WTC11 (cell line): Measurements from ENCODE around the gene DLG1. TPM values are rescaled to one million over a fixed set of nuclear protein-coding genes. Genes with fewer than 3 reads are reported as not detected.

ENCODE experiments used
- ATAC-seq: fragments of 200-7000 bp; cut with Tn5 transposase; 2 replicates; pipeline ENCODE4 v1.10.0; 2021; ENCODE audit warnings: mild to moderate bottlenecking, moderate library complexity
- CTCF ChIA-PET: fragments of 300-600 bp; sonication (Branson Sonifier 250); formaldehyde crosslinking; loops from one replicate; lab custom pipeline; 2021; ENCODE audit warnings: antibody characterized with exemption; lab: Charles Lee
- POLR2A ChIA-PET: fragments of 350-600 bp; sonication (Branson Sonifier 250); formaldehyde crosslinking; loops from one replicate; lab custom pipeline; 2021; ENCODE audit warnings: antibody characterized with exemption; lab: Charles Lee
- DNase-seq: peaks from one replicate; pipeline ENCODE4 v3.0.0; 2021; ENCODE audit warnings: low spot score
- H3K27ac Mint-ChIP-seq: 2 replicates; pipeline ENCODE4 v1.8.0; 2021; ENCODE audit warnings: mixed read lengths
- H3K27me3 Mint-ChIP-seq: 2 replicates; pipeline ENCODE4 v1.8.0; 2021; ENCODE audit warnings: low read depth, mild to moderate bottlenecking, moderate library complexity, mixed read lengths
- H3K36me3 Mint-ChIP-seq: 2 replicates; pipeline ENCODE4 v1.8.0; 2021; ENCODE audit warnings: mixed read lengths
- H3K4me1 Mint-ChIP-seq: 2 replicates; pipeline ENCODE4 v1.8.0; 2022; ENCODE audit warnings: mixed read lengths
- H3K4me3 Mint-ChIP-seq: 2 replicates; pipeline ENCODE4 v1.8.0; 2021; ENCODE audit warnings: mild to moderate bottlenecking, moderate library complexity, mixed read lengths
- H3K9me3 Mint-ChIP-seq: 2 replicates; pipeline ENCODE4 v1.8.0; 2021; ENCODE audit warnings: mixed read lengths
- ARID4B ChIP-seq: sonication (generic); formaldehyde crosslinking; IDR thresholded peaks from 2 replicates; pipeline ENCODE4 v1.8.0; 2023; ENCODE audit warnings: missing genetic modification reagents, mild to moderate bottlenecking, borderline replicate concordance
- E2F1 ChIP-seq: sonication (generic); formaldehyde crosslinking; IDR thresholded peaks from 2 replicates; pipeline ENCODE4 v1.8.0; 2022; ENCODE audit warnings: mild to moderate bottlenecking, missing genetic modification reagents
- ELF4 ChIP-seq: sonication (generic); formaldehyde crosslinking; IDR thresholded peaks from 2 replicates; pipeline ENCODE4 v1.8.1; 2022; ENCODE audit warnings: low read depth, mild to moderate bottlenecking, moderate library complexity, missing genetic modification reagents
- FOXJ3 ChIP-seq: sonication (generic); formaldehyde crosslinking; IDR thresholded peaks from 2 replicates; pipeline ENCODE4 v1.9.0; 2021; ENCODE audit warnings: missing genetic modification reagents, mild to moderate bottlenecking, borderline replicate concordance
- FOXK1 ChIP-seq: sonication (generic); formaldehyde crosslinking; IDR thresholded peaks from 2 replicates; pipeline ENCODE4 v1.8.0; 2022; ENCODE audit warnings: mild to moderate bottlenecking, moderate library complexity, missing genetic modification reagents
- IRF2 ChIP-seq: sonication (generic); formaldehyde crosslinking; IDR thresholded peaks from 2 replicates; pipeline ENCODE4 v1.8.0; 2022; ENCODE audit warnings: low read depth, missing genetic modification reagents, borderline replicate concordance
- NFYB ChIP-seq: sonication (generic); formaldehyde crosslinking; conservative IDR thresholded peaks from 2 replicates; pipeline ENCODE4 v1.8.0; 2022; ENCODE audit warnings: low read depth, missing genetic modification reagents
- OVOL2 ChIP-seq: fragments of 250-450 bp; sonication (Bioruptor Pico); IDR thresholded peaks from 2 replicates; pipeline ENCODE4 v1.9.0; 2021; ENCODE audit warnings: mild to moderate bottlenecking, borderline replicate concordance
- PRRX2 ChIP-seq: fragments of 250-450 bp; sonication (Bioruptor Pico); IDR thresholded peaks from 2 replicates; pipeline ENCODE4 v1.8.0; 2021; ENCODE audit warnings: mild to moderate bottlenecking
- RORB ChIP-seq: fragments of 250-450 bp; sonication (Bioruptor Pico); IDR thresholded peaks from 2 replicates; pipeline ENCODE4 v1.9.0; 2021; ENCODE audit warnings: mild to moderate bottlenecking
- SMAD3 ChIP-seq: sonication (generic); formaldehyde crosslinking; IDR thresholded peaks from 2 replicates; pipeline ENCODE4 v1.8.0; 2022; ENCODE audit warnings: missing genetic modification reagents, mild to moderate bottlenecking, borderline replicate concordance
- TEAD4 ChIP-seq: sonication (generic); formaldehyde crosslinking; IDR thresholded peaks from 2 replicates; pipeline ENCODE4 v1.8.0; 2022; ENCODE audit warnings: mild to moderate bottlenecking, missing genetic modification reagents
- ZNF219 ChIP-seq: sonication (generic); formaldehyde crosslinking; IDR thresholded peaks from 2 replicates; pipeline ENCODE4 v1.8.0; 2023; ENCODE audit warnings: missing genetic modification reagents, mild to moderate bottlenecking, borderline replicate concordance
- ZNF281 ChIP-seq: sonication (generic); formaldehyde crosslinking; IDR thresholded peaks from 2 replicates; pipeline ENCODE4 v1.8.0; 2023; ENCODE audit warnings: mild to moderate bottlenecking, missing genetic modification reagents
- total RNA-seq: library from RNA; stranded (reverse); gene quantifications from 3 replicates; pipeline ENCODE4 v1.2.3, GENCODE V29; 2021
- TF ChIP-seq, protein P1 (sequence below): sonication (generic); formaldehyde crosslinking; IDR thresholded peaks from 2 replicates; pipeline ENCODE4 v1.8.1; 2022; ENCODE audit warnings: mild to moderate bottlenecking, missing genetic modification reagents, moderate library complexity, borderline replicate concordance
- TF ChIP-seq, protein P2 (sequence below): sonication (generic); formaldehyde crosslinking; IDR thresholded peaks from 2 replicates; pipeline ENCODE4 v1.8.1; 2023; ENCODE audit warnings: mild to moderate bottlenecking, missing genetic modification reagents
- TF ChIP-seq, protein P3 (sequence below): sonication (generic); formaldehyde crosslinking; IDR thresholded peaks from 2 replicates; pipeline ENCODE4 v1.8.1; 2023; ENCODE audit warnings: mild to moderate bottlenecking, missing genetic modification reagents
- TF ChIP-seq, protein P4 (sequence below): fragments of 250-450 bp; sonication (Bioruptor Pico); IDR thresholded peaks from 2 replicates; pipeline ENCODE4 v1.8.0; 2021; ENCODE audit warnings: mild to moderate bottlenecking

Gene DLG1
- total RNA-seq, 1 experiment from 2014 or later = 81.1 TPM

DNA sequence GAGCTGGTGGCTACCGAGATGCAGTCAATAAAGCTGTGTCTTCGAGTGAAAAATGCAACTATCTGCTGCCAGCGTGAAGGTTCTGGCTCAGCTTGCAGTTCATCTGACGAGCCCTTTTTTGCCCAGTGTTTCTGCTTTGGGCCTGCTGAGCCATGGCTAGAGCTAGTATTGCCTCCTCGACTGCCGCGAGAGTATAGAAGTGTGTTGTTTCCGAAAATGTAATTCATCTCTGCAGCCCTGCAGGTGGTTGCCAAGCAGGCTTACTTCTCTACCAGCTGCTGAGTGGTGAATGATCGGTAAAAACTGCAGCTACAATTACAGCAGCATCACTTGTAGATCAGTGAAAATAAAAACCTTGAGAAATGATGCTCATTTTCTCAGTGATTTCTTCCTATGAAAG is 114.8 kb downstream of the DLG1 start:
- Mint-ChIP-seq H3K27ac (peak overlapping the region; percentile 97), H3K36me3 (no peaks in the 10 kb centered on the region), H3K4me3 (peak overlapping the region; percentile 29; the same call in 1 of the 2 replicates), H3K9me3 (no peaks in the 10 kb centered on the region), H3K4me1 (peaks cover 27% of the 10 kb centered on the region), H3K27me3 (no peaks in the 10 kb centered on the region)
- no peak for DNase-seq
- CTCF ChIA-PET = interaction anchor here (0.6 to 1.6 kb wide), 8 partner anchors 15 to 1085 kb away, joined by 3 to 5 read pairs (median 4); partner anchors contain the start of gene SENP5
- TF ChIP-seq, protein P1, sequence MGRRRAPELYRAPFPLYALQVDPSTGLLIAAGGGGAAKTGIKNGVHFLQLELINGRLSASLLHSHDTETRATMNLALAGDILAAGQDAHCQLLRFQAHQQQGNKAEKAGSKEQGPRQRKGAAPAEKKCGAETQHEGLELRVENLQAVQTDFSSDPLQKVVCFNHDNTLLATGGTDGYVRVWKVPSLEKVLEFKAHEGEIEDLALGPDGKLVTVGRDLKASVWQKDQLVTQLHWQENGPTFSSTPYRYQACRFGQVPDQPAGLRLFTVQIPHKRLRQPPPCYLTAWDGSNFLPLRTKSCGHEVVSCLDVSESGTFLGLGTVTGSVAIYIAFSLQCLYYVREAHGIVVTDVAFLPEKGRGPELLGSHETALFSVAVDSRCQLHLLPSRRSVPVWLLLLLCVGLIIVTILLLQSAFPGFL = no peak
- TF ChIP-seq TEAD4 (CRISPR knock-in tag) = no peak
- TF ChIP-seq FOXJ3 (CRISPR knock-in tag) = no peak
- TF ChIP-seq, protein P2, sequence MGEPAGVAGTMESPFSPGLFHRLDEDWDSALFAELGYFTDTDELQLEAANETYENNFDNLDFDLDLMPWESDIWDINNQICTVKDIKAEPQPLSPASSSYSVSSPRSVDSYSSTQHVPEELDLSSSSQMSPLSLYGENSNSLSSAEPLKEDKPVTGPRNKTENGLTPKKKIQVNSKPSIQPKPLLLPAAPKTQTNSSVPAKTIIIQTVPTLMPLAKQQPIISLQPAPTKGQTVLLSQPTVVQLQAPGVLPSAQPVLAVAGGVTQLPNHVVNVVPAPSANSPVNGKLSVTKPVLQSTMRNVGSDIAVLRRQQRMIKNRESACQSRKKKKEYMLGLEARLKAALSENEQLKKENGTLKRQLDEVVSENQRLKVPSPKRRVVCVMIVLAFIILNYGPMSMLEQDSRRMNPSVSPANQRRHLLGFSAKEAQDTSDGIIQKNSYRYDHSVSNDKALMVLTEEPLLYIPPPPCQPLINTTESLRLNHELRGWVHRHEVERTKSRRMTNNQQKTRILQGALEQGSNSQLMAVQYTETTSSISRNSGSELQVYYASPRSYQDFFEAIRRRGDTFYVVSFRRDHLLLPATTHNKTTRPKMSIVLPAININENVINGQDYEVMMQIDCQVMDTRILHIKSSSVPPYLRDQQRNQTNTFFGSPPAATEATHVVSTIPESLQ (CRISPR knock-in tag) = no peak
- no peak for TF ChIP-seq RORB (CRISPR knock-in tag)
- TF ChIP-seq ZNF281 = no peak
- TF ChIP-seq IRF2 = no peak
- no peak for TF ChIP-seq OVOL2
- no peak for TF ChIP-seq PRRX2 (CRISPR knock-in tag)
- no peak for TF ChIP-seq NFYB (CRISPR knock-in tag)
- TF ChIP-seq FOXK1 (CRISPR knock-in tag) = no peak
- TF ChIP-seq E2F1 (CRISPR knock-in tag) = no peak
- no peak for TF ChIP-seq SMAD3 (CRISPR knock-in tag)
- POLR2A ChIA-PET = interaction anchor here (0.6 to 0.7 kb wide), 2 partner anchors 338 to 542 kb away, joined by 3 to 5 read pairs; no protein-coding TSS in a partner anchor
- peak; percentile 83 for ATAC-seq

DNA sequence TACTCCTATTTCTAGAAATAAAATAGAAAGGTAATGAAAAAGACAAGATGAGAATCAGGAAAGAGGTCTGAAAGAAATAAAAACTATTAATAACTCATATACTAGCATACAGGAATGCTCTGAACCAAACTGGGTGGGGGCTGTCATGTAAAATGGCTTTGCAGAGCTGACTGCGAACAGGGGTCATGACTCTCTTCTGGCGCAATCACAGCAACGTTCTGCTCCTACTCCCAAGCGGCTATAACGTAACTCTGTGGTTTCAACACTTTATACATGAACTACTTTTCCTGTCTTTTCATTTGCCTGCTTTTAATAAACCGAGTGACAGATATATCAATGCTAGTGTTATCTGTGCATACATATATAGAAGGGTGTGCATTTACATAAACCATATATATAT is 116.7 kb downstream of the DLG1 start:
- H3K36me3 Mint-ChIP-seq = no peaks in the 10 kb centered on the region
- POLR2A ChIA-PET = no interaction called here
- CTCF ChIA-PET = interaction anchor here (1.5 kb wide), 1 partner anchor 152 kb away, joined by 3 read pairs; the partner anchor contains the start of gene MELTF
- H3K9me3 Mint-ChIP-seq = no peaks in the 10 kb centered on the region
- peaks cover 34% of the 10 kb centered on the region for H3K4me1 Mint-ChIP-seq
- H3K4me3 Mint-ChIP-seq = no peak overlapping the region
- DNase-seq (no peak), ATAC-seq (no peak)
- H3K27me3 Mint-ChIP-seq = no peaks in the 10 kb centered on the region
- H3K27ac Mint-ChIP-seq = no peak overlapping the region
- TF ChIP-seq, protein P1 = no peak
- TF ChIP-seq, protein P3, sequence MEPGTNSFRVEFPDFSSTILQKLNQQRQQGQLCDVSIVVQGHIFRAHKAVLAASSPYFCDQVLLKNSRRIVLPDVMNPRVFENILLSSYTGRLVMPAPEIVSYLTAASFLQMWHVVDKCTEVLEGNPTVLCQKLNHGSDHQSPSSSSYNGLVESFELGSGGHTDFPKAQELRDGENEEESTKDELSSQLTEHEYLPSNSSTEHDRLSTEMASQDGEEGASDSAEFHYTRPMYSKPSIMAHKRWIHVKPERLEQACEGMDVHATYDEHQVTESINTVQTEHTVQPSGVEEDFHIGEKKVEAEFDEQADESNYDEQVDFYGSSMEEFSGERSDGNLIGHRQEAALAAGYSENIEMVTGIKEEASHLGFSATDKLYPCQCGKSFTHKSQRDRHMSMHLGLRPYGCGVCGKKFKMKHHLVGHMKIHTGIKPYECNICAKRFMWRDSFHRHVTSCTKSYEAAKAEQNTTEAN (CRISPR knock-in tag) = no peak
- TF ChIP-seq ARID4B = no peak
- TF ChIP-seq, protein P4, sequence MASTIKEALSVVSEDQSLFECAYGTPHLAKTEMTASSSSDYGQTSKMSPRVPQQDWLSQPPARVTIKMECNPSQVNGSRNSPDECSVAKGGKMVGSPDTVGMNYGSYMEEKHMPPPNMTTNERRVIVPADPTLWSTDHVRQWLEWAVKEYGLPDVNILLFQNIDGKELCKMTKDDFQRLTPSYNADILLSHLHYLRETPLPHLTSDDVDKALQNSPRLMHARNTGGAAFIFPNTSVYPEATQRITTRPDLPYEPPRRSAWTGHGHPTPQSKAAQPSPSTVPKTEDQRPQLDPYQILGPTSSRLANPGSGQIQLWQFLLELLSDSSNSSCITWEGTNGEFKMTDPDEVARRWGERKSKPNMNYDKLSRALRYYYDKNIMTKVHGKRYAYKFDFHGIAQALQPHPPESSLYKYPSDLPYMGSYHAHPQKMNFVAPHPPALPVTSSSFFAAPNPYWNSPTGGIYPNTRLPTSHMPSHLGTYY (CRISPR knock-in tag) = no peak
- no peak for TF ChIP-seq RORB (CRISPR knock-in tag)
- no peak for TF ChIP-seq ELF4 (CRISPR knock-in tag)
- TF ChIP-seq ZNF219 = no peak
